SK-MEL-5 (cell line): ENCODE measurements around the gene SERINC4. TPM values are rescaled to one million over a fixed set of nuclear protein-coding genes. Genes with fewer than 3 reads are reported as not detected.
A peak's percentile ranks its signal among the peaks of the same experiment; 100 is the strongest.
"Not testable (repeated sequence)": the region's sequence is repeated elsewhere in the genome, so short reads cannot be mapped to it uniquely, and the experiment has no call there.

Experiments used
- DNase-seq: peaks from one replicate; pipeline ENCODE4 v3.0.0-alpha.2; 2016; ENCODE audit warnings: low read depth, low spot score
- in situ Hi-C: cut with HindIII; loops from 2 replicates; pipeline ENCODE4 v1.10.0; 2016; ENCODE audit warnings: low sequenced_read_pairs, high pct_unique_total_duplicates, low pct_unique_long_range_greater_than_20kb
- polyA plus RNA-seq, 2 experiments: library from polyadenylated mRNA; depleted of rRNA; stranded (reverse); fragments of >200 nt; gene quantifications; 2 replicates each; pipeline ENCODE4 v1.2.3, GENCODE V29; 2015
- total RNA-seq: library from RNA; depleted of rRNA; stranded (reverse); fragments of >200 nt; shearing (Covaris generic); gene quantifications from 2 replicates; pipeline ENCODE4 v1.2.3, GENCODE V29; 2014; rRNA removed

SERINC4 gene
- not detected in 2 replicates for total RNA-seq
- 0.14 and 0.20 TPM in 2 replicates for polyA plus RNA-seq (2015; cell fraction: cytosol; rRNA removed)
- polyA plus RNA-seq (2015; cell fraction: nucleus; rRNA removed) = 0.47 and 0.90 TPM in 2 replicates

GRCh38 chr15:43799945-43800285 lies at the start of gene SERINC4:
SERINC4 (minus strand) TSS chr15:43800220; CDS start chr15:43799986, 234 bp downstream.
- in situ Hi-C loops = no loop called here
- no peak for DNase-seq

- in situ Hi-C loops = no loop called here
- DNase-seq = no peak
These were observed 45.4 kb upstream of the SERINC4 start for GRCh38 chr15:43845421-43845820.

DNA sequence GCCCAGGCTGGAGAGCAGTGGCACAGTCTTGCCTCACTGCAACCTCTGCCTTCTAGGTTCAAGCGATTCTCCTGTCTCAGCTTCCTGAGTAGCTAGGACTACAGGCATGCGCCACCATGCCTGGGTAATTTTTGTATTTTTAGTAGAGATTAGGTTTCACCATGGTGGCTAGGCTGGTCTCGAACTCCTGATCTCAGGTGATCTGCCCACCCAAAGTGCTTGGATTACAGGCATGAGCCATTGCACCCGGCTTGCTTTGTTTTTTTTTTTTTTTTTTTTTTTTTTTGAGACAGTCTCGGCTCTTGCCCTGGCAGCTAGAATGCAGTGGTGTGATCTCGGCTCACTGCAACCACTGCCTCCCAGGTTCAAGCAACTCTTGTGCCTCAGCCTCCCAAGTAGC lies 32.5 kb upstream of the SERINC4 start:
- DNase-seq, in situ Hi-C loops: not testable (repeated sequence)

DNA sequence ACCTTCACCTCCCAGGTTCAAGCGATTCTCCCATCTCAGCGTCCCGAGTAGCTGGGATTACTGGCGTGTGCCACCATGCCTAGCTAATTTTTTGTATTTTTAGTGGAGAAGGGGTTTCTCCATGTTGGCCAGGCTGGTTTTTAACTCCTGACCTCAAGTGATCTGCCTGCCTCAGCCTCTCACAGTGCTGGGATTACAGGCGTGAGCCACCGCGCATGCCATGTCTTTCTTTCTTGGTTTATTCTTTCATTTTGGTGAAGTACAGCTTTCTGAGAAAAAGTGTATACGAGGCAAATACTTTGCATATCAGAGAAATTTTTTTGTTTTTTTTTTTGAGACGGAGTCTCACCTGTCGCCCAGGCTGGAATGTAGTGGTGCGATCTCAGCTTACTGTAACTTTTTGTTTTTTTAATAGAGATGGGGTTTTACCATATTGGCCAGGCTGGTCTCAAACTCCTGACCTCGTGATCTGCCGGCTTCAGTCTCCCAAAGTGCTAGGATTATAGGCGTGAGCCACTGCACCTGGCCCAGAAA lies 31.6 kb upstream of the SERINC4 start:
- in situ Hi-C loops, DNase-seq: not testable (repeated sequence)

- DNase-seq, in situ Hi-C loops: not testable (repeated sequence)
These were observed 30.8 kb upstream of the SERINC4 start for GRCh38 chr15:43830691-43831275.

DNA sequence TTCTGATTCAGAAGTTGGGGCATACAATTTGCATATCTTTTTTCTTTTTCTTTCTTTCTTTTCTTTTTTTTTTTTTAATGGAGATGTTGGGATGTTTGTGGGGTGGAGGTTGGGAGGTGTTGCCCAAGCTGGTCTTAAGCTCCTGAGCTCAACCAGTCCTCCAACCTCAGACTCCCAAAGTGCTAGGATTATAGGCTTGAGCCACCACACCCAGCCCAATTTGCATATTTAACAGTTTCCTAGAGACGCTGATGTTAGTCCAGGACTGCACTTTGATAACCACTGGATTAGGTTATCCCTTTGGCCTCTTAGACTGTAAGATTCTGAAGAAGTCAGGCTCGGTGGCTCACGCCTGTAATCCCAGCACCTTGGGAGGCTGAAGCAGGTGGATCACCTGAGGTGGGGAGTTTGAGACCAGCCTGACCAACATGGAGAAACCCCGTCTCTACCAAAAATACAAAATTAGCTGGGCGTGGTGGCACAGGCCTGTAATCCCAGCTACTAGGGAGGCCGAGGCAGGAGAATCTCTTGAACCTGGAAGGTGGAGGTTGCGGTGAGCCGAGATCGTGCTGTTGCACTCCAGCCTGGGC lies 30.0 kb upstream of the SERINC4 start:
- DNase-seq, in situ Hi-C loops: not testable (repeated sequence)

DNA sequence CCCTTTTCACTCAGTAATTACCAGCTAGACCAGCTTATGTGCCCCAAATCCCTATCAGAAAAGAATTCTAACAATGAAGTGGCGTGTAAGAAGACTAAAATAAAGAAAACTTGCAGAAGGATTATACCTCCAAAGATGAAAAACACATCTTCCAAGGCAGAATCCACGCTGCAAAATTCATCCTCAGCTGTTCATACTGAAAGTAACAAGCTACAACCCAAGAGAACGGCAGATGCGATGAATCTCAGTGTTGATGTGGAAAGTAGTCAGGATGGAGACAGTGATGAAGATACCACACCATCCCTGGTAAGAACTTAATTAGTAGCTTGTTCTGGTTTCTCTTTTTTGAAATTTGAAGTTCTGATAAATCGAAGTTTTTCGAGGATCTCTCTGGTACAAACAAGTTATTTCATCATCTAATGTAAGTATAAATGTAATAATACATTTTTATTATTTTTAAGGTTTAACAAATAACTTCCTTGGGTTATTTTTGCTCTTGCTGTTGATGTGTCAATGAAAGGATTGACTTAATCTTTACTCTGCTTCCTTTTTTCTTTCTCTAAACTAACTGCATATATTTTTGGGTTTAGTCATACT lies 28.1 kb upstream of the SERINC4 start:
- no peak for DNase-seq
- in situ Hi-C loops = no loop called here

- peak; percentile 78 for DNase-seq
- in situ Hi-C loops = no loop called here
These were observed 26.7 kb upstream of the SERINC4 start, which contains the start of gene WDR76 for GRCh38 chr15:43826508-43827341. WDR76 (plus strand) TSS chr15:43827002; CDS start chr15:43827033, 31 bp downstream.

DNA sequence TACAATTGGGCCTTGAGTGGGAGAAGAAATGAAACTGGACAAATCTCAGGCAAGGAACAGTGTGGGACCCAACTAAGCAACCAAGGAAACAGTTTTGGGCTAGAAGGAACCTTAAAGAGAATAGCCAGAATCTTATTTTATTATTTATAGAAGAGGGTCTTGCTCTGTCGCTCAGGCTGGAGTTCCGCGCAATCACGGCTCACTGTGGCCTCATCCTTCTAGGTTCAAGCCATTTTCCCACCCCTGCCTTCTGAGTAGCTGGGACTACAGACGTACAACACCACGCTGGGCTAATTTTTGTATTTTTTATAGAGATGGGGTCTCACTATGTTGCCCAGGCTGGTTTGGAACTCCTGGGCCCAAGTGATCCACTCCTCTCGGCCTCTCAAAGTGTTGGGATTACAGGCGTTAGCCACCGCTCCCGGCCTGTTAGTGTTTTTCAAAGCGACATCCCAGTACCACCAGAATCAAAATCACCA lies 26.0 kb upstream of the SERINC4 start:
- in situ Hi-C loops = no loop called here
- DNase-seq = no peak

- in situ Hi-C loops, DNase-seq: not testable (repeated sequence)
These were observed 25.3 kb upstream of the SERINC4 start for GRCh38 chr15:43825305-43825704.

- peak; percentile 97 for DNase-seq
- in situ Hi-C loops = no loop called here
These were observed 24.6 kb upstream of the SERINC4 start, which contains the start of gene MFAP1 for GRCh38 chr15:43824302-43825246. MFAP1 (minus strand) TSS chr15:43824690; CDS start chr15:43824569, 121 bp downstream.

DNA sequence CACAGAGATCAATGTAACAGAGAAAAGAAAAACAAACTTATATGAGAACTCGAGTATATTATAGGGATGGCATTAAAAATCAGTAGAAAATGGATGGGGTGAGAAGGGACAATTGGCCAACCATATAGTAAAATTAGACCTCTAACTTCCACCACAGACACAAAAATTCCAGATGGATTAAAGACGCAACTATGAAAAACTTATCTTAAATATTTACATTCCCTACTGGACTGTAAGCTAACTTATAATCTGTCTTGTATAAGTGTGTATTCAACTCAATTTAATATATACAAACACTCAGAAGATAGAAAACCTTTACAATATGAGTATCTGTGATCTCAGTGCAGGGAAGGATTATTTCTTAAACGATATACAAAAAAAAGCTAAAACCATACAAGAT lies 21.5 kb upstream of the SERINC4 start:
- in situ Hi-C loops = no loop called here
- DNase-seq = no peak

DNA sequence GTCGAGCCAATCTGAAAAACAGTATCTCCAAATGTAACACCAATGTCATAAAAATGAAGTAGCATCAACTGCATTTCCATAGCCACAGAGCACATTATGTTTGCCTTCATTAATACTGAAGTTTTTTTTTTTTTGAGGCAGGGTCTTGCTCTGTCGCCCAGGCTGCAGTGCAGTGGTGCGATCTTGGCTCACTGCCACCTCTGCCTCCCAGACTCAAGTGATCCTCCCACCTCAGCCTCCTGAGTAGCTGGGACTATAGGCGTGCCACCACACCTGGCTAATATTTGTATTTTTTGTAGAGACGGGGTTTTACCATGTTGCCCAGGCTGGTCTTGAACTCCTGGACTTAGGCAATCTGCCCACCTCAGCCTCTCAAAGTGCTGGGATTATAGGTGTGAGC lies 15.0 kb upstream of the SERINC4 start:
- DNase-seq, in situ Hi-C loops: not testable (repeated sequence)

DNA sequence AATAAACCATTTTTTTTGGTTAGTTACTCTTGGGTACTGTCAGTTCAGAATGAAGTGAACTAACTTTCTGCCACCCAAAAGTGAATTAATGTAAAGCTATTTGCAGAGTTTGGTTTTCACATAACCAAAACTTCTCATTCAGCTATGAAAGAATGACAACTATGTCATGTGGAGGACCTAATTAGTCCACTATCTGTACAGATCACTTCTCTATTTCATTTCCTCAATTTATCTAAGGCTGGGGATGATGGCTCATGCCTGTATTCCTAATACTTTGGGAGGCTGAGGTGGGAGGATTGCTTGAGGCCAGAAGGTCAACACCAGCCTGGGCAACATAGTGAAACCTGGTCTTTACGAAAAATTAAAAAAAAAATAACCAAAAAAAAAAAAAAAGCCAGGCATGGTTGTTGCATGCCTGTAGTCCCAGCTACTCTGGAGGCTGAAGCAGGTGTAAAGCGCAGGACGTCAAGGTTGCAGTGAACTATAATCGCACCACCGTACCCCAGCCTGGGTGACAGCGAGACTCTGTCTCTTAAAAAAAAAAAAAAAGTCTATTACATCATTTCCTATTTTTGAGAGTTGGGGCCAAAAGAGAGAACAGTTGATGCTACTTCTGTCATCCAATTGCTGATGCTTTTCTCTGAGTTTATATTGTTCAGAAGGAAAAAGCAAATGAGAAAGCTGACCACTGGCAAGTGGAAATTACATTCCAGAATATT lies 9.1 kb upstream of the SERINC4 start:
- in situ Hi-C loops = no loop called here
- no peak for DNase-seq

DNA sequence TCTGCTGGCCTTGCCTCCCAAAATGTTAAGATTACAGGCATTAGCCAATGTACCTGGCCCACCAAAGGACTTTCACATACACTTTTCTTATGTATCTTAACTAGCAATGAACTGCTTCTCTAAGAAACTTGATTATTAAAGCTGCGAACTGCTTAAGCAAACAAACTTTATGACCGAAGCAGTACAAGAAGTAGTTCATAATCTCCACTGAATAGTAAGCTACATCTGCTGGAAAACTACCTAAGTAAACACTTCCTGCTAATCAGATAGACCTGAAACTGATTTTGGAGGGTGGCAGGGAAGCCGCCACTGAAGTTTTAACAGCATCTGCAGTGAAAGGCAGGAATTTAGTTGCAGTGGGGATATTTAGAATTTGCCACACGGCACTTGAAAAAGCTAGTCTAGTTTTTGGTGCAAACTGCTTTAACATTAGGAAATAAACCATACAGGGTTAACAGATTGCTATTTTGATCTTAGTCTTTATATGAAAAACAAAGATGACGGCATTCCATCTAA lies 8.5 kb upstream of the SERINC4 start:
- DNase-seq = no peak
- in situ Hi-C loops = no loop called here

DNA sequence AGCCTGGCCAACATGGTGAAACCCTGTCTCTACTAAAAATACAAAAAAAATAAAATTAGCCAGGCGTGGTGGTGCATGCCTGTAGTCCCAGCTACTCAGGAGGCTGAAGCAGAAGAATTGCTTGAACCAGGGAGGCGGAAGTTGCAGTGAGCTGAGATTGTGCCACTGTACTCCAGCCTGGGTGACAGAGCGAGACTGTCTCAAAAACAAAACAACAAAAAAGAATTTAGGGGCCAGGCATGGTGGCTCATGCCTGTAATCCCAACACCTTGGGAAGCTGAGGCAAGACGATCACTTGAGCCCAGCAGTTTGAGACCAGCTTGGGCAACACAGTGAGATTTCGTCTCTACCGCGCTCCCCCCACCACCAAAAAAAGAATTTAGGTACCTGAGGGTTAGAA lies 2.7 kb upstream of the SERINC4 start:
- DNase-seq, in situ Hi-C loops: not testable (repeated sequence)
